CMK (cell line): ENCODE measurements around the gene CFH.
"Not testable (repeated sequence)": the region's sequence is repeated elsewhere in the genome, so short reads cannot be mapped to it uniquely, and the experiment has no call there.

Experiments used
- DNase-seq: peaks from one replicate; pipeline ENCODE4 v3.0.0-alpha.2; 2010; ENCODE audit warnings: low read depth

CFH gene

DNA sequence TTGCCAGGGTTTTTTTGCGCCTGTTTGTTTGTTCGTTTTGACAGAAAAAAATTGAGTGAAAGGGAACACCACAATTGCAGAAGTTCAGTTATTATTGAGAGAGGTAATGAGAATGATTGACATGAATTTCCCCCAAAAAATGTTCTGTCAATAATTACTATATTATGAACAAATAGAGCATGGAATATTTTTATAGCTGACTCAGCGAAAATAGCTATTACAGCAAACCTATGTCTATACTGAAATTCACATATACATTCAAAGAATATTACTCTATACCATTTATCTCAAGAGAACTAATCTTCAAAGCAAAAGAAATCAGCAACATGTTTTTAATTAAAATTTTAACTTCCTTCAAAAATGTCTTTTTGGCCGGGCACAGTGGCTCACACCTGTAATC is 118.0 kb downstream of the CFH start:
- DNase-seq, result not testable (repeated sequence)

DNA sequence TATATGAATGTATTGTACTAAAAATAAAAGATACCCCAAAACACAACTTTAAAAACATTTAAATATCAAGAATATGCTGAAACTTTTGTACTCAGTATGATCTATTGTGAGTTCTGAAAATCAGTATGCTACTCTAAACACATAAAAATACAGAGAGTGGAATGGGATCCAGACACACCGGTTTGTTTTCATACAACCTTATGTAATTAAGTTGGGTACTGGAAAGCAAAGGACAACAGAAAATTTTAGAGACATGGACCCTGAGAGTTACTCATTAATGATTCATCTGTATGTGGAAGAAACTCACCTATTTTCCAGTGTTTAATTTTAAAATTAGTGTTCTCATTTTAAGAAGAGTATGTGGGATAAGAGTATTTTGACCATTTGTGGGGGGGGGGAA is 121.9 kb downstream of the CFH start:
- DNase-seq, result no peak

GRCh38 chr1:196774175-196774574 is 122.3 kb downstream of the CFH start:
- DNase-seq, result no peak

DNA sequence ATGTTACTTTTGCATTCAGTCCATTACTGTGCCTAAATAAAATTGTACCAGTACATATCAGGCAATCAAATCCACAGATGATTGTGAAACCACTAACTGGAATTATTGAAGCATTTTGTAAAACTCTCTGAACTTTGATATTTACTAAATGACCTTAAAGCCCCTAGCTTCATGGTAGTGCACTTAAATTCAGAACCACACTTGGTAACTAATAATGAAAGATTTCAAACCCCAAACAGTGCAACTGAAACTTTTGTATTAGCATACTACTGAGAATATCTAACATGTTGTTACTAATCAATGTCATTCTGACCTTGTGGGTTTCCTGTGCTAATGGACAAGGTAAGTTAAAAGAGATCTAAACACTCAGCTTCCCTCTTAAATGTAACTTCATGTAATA is 122.8 kb downstream of the CFH start, which contains the start of gene CFHR3:
CFHR3 (plus strand) TSS at position 238 of the 400 bp plus-strand sequence; CDS start at position 285, 47 bp downstream.
- DNase-seq, result no peak

DNA sequence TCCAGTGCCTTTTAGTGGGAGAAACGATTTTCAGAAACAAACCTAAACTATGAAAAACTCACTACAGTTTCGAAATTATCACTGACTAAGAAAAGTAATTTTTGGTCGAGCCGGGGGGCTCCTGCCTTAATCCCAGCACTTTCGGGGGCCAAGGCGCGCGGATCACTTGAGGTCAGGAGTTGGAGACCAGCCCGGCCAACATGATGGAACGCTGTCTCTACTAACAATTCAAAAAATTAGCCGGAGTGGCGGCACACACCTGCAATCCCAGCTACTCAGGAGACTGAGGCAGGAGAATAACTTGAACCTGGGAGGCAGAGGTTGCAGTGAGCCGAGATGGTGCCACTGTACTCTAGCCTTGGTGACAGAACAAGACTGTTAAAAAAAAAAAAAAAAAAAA is 125.8 kb downstream of the CFH start:
- DNase-seq, result no peak

- DNase-seq, result peak; percentile 2
Observed at GRCh38 chr1:196779093-196779492, 127.2 kb downstream of the CFH start.

DNA sequence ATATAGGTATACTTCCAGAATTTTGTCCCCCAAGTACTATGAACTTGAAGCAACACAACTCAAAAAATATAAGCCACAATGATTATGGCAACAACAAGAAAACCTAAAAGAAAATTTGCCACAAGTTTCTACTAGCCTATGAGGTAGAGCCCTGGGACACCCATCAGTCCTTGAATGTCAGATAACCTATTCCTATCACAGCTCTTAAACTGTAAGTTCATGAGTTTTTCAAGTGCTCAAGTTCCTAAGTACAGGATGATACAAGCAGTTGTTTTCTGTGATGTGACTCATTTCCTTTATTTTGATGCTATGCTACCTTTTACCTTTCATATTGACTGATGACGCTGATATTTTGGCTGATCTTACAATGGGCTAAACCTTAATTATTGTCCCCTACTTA is 139.4 kb downstream of the CFH start:
- DNase-seq, result not testable (repeated sequence)

- DNase-seq, result not testable (repeated sequence)
Observed at GRCh38 chr1:196794103-196794502, 142.3 kb downstream of the CFH start.
